GM21723 (cell line): ENCODE results near the gene PCBD2.
A peak's percentile ranks its signal among the peaks of the same experiment; 100 is the strongest.
"Not testable (repeated sequence)": the region's sequence is repeated elsewhere in the genome, so short reads cannot be mapped to it uniquely, and the experiment has no call there.

Experiments used
- ATAC-seq: cut with Tn5 transposase; IDR thresholded peaks from one replicate; pipeline ENCODE4 v1.9.1; 2021; ENCODE audit warnings: mild to moderate bottlenecking, moderate library complexity; ENCODE audit not compliant: unreplicated experiment

PCBD2 gene

DNA sequence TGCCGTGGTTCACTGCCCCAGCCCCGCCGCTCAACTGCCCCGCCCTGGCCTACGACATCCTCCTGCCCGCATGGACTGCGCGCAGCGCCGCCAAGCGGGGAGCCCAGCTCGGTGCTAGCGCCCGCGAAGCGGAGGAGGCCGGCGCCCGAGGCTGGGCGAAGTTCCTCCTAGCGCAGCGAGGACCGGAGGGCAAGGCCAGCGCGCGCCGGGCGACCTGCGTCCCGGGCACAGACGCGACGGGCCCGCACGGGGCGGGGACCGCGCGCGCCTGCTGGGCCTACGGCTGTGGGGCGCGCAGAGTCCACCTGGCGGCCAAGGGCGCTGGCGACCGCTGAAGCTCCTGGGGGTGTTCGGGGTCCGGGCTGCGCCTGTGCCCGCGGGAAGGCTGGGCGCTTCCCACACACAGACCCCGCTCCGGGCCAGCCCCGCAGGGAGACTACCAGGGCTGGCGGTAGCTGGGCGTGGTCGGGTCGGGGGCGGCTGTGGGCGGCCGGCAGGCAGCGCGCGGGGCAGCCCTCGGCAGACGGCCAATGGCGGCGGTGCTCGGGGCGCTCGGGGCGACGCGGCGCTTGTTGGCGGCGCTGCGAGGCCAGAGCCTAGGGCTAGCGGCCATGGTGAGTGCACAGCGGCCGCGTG, at the start of gene PCBD2:
TSS of gene PCBD2 (plus strand) at position 522 of the 636 bp plus-strand sequence. CDS start at position 531, 9 bp downstream.
- ATAC-seq, result peak; percentile 83

DNA sequence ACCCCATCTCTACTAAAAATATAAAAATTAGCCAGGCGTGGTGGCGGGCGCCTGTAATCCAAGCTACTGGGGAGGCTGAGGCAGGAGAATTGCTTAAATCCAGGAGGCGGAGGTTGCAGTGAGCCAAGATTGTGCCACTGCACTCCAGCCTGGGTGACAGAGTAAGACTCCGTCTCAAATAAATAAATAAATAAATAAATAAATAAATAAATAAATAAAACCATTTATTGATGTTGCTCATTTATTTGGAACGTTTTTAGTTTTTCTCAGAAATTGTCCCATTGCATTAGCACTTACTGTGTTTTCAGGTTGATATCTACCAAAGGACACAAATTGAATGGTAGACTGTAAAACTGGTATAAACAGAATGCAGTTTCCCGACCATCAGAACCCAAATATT, 48.5 kb upstream of the PCBD2 start:
- ATAC-seq, result not testable (repeated sequence)

DNA sequence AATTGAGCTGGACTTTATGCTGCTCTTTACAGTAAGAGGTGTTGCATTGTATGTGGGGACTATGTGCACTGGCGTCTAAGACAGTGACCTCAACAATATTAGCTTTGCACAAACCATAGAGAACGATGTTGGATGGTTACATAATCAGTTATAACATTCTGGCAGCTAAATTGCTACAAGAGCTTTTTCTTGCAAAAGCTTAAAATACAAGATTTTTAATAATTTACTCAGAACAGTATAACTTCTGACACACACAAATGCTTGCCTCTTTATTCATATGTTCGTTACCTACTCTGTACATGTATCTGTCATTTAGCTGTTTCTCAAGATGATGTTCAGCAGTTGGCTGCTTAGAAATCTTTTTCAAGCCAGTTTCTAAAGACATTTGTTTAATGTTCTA, 47.5 kb upstream of the PCBD2 start:
- no peak for ATAC-seq

DNA sequence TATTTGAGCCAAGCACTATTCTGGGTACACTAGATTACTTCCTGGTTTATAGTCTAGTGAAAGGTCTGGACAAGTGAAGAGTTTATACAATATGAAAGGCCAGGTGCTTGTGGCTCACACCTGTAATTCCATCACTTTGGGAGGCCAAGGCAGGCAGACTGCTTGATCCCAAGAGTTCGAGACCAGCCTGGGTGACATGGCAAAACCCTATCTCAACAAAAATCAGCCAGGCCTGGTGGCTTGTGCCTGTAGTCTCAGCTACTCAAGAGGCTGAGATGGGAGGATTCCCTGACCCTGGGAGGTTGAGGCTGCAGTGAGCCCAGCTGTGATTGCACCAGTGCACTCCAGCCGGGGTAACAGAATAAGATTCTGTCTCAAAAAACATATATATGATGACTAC, 40.2 kb upstream of the PCBD2 start:
- no peak for ATAC-seq

DNA sequence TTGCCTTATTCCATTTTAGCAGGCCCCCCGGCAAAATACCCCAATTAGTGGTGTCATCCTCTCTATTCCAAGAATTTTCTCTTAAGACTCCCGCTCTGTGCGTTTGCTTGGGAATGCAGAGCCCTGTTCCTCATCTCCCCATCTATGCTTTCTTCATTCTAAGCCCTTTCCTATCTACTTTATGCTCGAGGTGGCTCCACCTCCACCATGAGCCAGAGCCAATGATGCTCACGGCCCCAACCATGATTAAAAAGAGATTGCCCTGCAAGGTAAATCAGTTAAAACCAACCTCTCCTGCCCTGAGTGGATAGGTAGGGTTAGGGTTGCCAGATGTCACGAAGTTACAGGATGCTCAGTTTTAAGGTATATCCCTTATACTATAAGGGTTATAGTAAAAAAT, 31.4 kb upstream of the PCBD2 start:
- no peak for ATAC-seq

DNA sequence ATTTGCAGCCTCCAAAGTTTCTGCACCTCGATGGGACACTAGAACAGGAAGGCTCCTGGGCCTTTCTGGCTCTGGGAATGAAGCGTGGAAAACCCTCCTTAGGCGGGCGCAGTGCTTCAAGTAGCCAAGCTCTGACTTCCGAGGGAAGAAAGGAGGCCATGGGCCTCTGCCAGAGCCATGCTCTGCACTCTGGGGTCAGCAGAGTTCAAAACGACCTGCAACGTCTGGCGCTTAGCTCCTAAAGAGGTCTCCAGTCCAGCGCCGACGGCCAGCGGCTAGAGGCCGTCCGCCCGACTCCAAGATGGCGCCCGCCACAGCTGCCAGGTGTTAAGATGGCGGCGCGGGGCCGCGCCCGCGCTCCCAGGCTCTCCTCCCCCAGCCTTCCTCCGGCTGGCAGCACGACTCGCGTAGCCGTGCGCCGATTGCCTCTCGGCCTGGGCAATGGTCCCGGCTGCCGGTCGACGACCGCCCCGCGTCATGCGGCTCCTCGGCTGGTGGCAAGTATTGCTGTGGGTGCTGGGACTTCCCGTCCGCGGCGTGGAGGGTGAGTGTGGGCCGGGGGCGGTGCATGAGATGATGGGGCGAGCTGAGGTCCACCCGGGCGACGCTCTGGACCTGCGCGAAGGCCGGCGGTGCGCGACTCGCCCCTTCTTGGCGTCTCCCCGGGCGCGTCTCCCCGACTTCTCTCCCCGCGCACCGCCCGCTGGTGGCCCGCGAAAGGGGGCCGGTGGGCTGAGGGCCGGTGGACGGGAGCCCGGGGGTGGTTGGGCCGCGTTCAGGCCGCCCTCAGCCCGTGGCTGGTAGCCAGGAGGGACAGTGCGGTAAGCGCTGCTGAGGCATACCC, 30.7 kb upstream of the PCBD2 start, which contains the start of gene TXNDC15:
TSS of gene TXNDC15 (plus strand) at position 385 of the 844 bp plus-strand sequence. CDS start at position 442, 57 bp downstream.
- peak; percentile 83 for ATAC-seq

DNA sequence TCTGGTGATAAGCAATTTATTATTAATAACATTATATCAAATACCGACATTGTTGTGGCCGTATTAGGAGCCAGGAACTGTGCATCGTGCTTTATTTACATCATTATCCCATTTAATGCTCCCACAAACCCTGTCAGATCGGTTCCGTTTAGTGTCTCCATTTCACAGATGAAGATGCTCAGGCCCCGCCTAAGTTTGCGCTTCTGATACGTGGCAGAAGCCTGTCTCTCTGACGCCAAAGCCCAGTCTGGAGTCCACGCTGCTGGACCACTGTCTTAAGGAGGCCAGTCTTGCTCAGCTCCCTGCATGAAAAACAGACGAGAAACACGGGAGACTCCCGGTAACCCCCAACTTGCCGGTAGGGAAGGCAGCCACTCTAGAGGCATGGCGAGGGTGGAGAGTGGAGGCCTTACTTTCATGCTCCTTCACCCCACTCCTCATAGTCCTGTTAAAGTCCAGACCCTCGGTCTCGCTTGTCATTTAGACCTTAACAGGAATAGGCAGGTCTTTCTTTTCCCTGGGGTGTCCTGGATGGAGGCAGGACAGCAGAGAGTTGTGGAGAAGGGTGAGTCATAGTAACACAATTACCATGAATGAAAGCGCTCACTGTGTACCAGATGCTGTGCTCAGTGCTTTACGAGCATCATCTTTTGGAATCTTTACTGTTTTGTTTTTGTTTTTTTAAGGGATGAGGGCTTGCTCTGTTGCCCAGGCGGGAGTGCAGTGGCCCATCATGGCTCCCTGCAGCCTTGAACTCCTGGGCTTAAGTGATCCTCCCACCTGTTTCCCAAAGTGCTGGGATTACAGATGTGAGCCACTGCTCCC, 29.9 kb upstream of the PCBD2 start:
- peak; percentile 52 for ATAC-seq

DNA sequence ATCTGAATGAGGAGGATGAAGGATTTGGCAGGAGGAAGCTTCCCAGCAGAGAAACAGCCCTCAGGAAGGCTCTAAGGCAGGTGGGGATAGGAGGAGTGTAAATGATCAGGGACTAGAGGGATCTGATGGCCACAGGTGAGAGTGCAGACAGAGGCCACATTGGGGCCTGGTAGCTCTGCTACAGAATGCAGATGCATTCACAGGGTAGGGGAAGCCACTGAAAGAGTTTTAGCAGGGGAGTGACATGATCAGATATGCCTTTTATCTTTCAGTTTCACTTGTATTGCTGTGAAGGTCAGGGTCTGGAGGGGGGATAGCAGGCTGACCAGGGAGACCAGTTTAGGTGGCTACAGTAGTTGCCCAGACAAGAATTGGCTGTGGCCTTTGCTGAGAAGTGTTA, 27.8 kb upstream of the PCBD2 start:
- no peak for ATAC-seq

DNA sequence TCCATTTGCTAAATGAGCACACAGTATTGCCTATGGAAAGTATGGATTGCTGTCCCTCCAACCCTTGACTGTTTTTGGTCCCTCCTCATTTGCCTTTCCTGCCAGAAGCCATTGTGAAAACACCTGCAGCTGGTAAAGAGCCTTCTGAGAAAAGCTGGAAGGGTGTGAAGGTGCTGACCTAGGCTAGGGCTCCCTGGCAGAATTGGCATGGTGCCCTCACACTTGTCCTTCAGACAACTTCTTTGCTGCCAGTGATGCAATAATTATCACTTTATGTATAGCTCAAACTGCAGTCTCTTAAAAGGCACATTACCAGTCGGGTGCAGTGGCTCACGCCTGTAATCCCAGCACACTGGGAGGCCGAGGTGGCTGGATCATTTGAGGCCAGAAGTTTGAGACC, 26.5 kb upstream of the PCBD2 start:
- ATAC-seq, result no peak

DNA sequence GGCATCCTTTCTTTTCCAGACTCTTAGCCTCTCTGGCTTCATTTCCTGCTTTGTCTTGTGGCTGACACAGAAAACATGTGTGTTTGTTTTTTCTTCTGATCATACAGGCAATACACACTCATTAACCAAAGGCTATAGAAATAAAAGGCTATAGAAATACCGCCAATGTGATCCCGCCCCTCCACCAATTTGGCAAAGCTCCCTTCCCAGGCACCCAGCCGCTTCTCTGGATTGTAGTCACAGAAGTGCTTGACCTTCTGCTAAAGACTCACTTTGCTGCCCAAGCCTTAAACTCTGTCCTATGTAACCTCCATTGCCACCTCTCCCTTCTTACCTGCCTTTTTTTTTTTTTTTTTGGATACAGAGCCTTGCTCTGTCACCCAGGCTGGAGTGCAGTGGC, 25.5 kb upstream of the PCBD2 start:
- no peak for ATAC-seq

DNA sequence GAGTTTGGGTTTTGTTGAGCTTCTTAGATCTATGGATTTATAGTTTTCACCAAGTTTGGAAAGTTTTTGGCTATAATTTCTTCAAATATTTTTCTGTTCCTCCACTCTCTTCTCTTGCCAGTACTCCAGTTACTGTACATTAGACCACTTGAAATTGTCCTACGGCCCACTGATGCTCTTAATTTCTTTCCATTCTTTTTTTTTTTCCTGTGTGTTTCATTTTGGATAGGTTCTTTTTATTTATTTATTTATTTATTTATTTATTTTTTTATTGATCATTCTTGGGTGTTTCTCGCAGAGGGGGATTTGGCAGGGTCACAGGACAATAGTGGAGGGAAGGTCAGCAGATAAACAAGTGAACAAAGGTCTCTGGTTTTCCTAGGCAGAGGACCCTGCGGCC, 24.0 kb upstream of the PCBD2 start:
- ATAC-seq, result not testable (repeated sequence)

DNA sequence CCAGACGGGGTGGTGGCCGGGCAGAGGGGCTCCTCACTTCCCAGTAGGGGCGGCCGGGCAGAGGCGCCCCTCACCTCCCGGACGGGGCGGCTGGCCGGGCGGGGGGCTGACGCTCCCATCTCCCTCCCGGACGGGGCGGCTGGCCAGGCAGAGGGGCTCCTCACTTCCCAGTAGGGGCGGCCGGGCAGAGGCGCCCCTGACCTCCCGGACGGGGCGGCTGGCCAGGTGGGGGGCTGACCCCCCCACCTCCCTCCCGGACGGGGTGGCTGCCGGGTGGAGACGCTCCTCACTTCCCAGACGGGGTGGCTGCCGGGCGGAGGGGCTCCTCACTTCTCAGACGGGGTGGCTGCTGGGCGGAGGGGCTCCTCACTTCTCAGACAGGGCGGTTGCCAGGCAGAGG, 23.2 kb upstream of the PCBD2 start:
- not testable (repeated sequence) for ATAC-seq

DNA sequence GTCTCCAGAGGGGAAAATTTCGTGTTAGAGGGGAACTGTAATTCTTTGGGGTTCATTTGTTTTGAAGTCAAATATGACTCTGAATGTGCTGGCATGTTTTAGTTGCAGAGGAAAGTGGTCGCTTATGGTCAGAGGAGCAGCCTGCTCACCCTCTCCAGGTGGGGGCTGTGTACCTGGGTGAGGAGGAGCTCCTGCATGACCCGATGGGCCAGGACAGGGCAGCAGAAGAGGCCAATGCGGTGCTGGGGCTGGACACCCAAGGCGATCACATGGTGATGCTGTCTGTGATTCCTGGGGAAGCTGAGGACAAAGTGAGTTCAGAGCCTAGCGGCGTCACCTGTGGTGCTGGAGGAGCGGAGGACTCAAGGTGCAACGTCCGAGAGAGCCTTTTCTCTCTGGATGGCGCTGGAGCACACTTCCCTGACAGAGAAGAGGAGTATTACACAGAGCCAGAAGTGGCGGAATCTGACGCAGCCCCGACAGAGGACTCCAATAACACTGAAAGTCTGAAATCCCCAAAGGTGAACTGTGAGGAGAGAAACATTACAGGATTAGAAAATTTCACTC, 17.3 kb upstream of the PCBD2 start:
- ATAC-seq, result no peak

DNA sequence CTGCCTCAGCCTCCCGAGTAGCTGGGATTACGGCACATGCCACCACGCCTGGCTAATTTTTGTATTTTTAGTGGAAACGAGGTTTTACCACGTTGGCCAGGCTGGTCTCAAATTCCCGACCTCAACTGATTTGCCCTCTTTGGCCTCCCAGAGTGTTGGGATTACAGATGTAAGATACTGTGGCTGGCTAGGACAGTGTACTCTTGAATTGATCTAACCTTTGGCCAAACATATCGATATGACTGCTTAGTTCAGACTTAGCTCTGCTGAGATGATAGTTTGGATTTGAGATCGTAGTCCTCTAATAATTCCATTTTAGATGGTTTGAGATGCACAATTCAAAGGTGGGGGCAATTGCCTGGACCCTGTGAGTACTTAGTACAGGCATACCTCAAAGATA, 15.6 kb upstream of the PCBD2 start:
- no peak for ATAC-seq

DNA sequence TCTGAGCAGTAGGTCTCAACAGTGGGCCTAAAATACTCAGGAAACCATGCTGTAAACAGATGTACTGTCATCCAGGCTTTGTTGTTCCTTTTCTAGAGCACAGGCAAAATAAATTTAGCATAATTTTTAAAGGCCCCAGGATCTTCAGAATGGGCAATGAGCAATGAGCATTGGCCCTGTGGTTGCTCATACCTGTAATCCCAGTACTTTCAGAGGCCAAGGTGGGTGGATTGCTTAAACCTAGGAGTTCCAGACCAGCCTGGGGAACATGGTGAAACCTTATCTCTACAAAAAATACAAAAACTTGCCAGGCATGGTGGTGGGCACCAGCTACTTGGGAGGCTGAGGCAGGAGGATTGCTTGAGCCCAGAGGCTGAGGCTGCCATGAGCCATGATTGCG, 13.5 kb upstream of the PCBD2 start:
- ATAC-seq, result no peak

DNA sequence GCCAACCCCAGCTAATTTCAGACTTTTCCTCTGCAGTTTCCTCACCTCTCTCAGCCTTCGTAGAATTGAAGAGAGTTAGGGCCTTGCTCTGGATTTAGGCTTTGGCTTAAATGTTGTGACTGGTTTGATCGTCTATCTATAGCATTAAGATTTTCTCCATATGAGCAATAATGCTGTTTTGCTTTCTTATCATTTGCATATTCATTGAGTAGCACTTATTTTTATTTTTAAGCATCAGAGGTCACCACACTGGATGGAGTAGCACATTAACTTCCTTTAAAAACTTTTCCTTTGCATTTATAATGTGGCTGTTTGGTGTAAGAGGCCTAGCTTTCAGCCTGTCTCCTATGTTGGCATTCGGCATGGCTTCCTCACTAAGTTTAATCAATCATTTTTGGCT, 12.6 kb upstream of the PCBD2 start:
- no peak for ATAC-seq

DNA sequence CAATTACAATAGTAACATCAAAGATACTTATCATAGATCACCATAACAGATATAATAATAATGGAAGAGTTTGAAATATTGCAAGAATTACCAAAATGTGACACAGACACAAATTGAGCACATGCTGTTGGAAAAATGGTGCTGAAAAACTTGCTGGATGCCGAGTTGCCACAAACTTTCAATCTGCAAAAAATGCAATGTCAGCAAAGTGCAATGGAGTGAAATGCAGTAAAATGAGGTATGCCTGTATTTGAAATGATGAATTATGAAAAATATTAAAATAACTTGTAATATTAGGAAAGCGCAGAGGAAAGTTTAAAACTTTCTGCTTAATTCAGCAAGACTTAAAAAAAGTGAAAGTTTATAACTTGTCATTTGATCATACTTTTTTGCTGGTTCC, 12.0 kb upstream of the PCBD2 start:
- ATAC-seq, result no peak

DNA sequence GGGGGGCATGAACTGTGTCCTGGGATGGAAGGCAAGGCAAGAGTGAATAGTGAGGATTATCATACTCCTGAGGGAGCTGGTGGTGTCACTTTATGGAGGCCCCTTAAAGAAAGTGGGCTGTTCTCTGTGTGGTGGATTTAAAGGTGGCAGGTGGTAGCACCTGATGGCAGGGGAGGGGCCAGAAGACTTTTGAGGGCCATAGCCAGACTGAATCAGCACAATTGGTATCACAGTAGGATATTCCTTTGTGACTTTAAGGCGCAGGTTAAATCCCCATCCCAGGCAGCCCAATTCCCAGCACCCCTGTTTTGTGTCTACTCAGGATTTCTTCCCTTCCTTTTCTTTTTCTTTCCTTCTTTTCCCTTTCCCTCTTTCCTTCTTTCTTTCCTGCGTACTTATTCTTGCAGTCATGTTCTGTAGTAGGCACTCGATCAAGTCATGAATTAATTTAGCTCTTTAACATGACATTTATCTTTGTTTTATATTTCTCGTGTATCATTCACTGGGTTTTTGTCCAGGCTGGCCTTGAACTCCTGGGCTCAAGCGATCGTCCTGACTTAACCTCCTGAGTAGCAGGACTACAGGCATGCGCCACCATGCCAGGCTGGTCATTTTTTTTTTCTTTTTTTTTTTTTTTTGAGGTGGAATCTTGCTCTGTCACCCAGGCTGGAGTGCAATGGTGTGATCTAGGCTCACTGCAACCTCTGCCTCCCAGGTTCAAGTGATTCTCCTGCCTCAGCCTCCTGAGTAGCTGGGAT, 11.0 kb upstream of the PCBD2 start:
- no peak for ATAC-seq

DNA sequence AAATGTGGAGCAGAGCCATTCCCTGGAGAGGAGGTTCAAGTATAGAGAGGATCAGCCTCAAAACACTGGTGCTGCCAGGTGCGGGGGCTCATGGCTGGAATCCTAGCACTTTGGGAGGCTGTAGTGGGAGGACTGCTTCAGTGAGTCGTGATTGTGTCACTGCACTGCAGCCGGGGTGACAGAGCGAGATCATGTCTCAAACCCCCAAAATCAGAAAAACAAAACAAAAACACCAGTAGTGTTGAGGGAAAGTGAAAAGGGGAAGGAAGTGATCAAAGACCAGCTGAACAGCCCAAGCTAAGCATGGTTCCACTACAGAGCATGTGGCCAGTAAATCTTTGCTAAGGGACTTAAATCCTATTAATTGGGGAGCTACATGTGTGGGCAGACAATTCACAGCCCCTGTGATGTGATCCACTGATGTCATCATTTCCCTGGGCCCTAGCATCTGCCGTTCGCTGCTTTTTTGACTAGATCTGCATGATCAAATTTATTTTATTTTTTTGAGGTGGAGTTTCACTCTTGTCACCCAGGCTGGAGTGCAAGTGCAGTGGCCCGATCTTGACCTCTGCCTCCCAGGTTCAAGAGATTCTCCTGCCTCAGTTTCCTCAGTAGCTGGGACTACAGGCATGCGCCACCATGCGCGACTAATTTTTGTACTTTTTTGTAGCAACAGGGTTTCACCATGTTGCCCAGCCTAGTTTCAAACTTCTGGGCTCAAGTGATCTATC, 2.7 kb upstream of the PCBD2 start:
- ATAC-seq, result peak; percentile 33
